GM12878 (cell line): ENCODE data around the gene JAML. TPM values are rescaled to one million over a fixed set of nuclear protein-coding genes. Genes with fewer than 3 reads are reported as not detected.

Experiments
- ATAC-seq: fragments of 200-7000 bp; cut with Tn5 transposase; 3 replicates; pipeline ENCODE4 v1.9.1; 2020; ENCODE audit warnings: mild to moderate bottlenecking, moderate library complexity
- BruUV-seq: library from RNA; stranded (reverse); fragments of 400-500 nt; replicated peaks from 2 replicates; lab custom pipeline; 2021; lab: Mats Ljungman, UMichigan
- CTCF ChIA-PET: fragments of 300-600 bp; sonication (Branson Sonifier 250); formaldehyde crosslinking; extraction: SDS; loops from one replicate; lab custom pipeline; 2021; ENCODE audit warnings: inconsistent platforms; lab: Yijun Ruan, JAX
- POLR2A ChIA-PET: fragments of 350-600 bp; formaldehyde crosslinking; extraction: SDS; loops from one replicate; lab custom pipeline; 2021; ENCODE audit warnings: inconsistent platforms; lab: Charles Lee
- RAD21 ChIA-PET: fragments of 300-600 bp; sonication (Branson Sonifier 250); formaldehyde crosslinking; loops from one replicate; lab custom pipeline; 2023; ENCODE audit warnings: antibody characterized with exemption; ENCODE audit not compliant: unreplicated experiment; lab: Charles Lee
- SMC1A ChIA-PET: fragments of 300-600 bp; sonication (Branson Sonifier 250); formaldehyde crosslinking; loops from one replicate; lab custom pipeline; 2023; ENCODE audit not compliant: unreplicated experiment, uncharacterized antibody; lab: Charles Lee
- DNase-seq: peaks from one replicate; pipeline ENCODE4 v3.0.0-alpha.2; 2011; ENCODE audit warnings: low read depth, low spot score
- FAIRE-seq: peaks from 3 replicates; lab custom pipeline; 2011; peaks lifted over from hg19 to GRCh38; lab: Jason Lieb, UNC
- H2AFZ ChIP-seq: 2 replicates; pipeline ENCODE4 v1.6.0; 2011; ENCODE audit warnings: low read depth, low read length, control low read depth; ENCODE audit not compliant: control insufficient read depth
- H3K27ac ChIP-seq: 2 replicates; pipeline ENCODE4 v1.5.1; 2011; ENCODE audit warnings: control low read depth; ENCODE audit not compliant: control insufficient read depth, insufficient read depth
- H3K27me3 ChIP-seq, 2 experiments: replicated peaks in 1 of 2; 2 replicates each; pipeline versions ENCODE4 v1.6.0 to v1.6.1; 2011; ENCODE audit warnings: low read length in 1 of 2; ENCODE audit not compliant: control insufficient read depth in 2 of 2, insufficient read depth in 2 of 2
- H3K36me3 ChIP-seq, 2 experiments: 2 replicates each; pipeline ENCODE4 v1.5.1; 2011; ENCODE audit warnings: low read length in 1 of 2; ENCODE audit not compliant: control insufficient read depth in 2 of 2, insufficient read depth in 2 of 2
- H3K4me1 ChIP-seq: 2 replicates; pipeline ENCODE4 v1.6.1; 2011; ENCODE audit warnings: mild to moderate bottlenecking, low read length, moderate library complexity, mixed read lengths; ENCODE audit not compliant: control insufficient read depth, insufficient read depth
- H3K4me2 ChIP-seq: 2 replicates; pipeline ENCODE4 v1.6.0; 2011; ENCODE audit warnings: control low read depth; ENCODE audit not compliant: control insufficient read depth, insufficient read depth
- H3K4me3 ChIP-seq: fragments of 200-600 bp; sonication (generic); 2 replicates; pipeline ENCODE4 v1.5.1; 2016
- H3K79me2 ChIP-seq: 2 replicates; pipeline ENCODE4 v1.6.0; 2011; ENCODE audit warnings: low read length; ENCODE audit not compliant: control insufficient read depth, insufficient read depth
- H3K9ac ChIP-seq: 2 replicates; pipeline ENCODE4 v1.8.0; 2011; ENCODE audit warnings: low read length, control low read depth, mixed read lengths; ENCODE audit not compliant: control insufficient read depth, insufficient read depth
- H3K9me3 ChIP-seq: replicated peaks from 3 replicates; pipeline ENCODE4 v1.5.1; 2011; ENCODE audit warnings: mild to moderate bottlenecking, low read length; ENCODE audit not compliant: control insufficient read depth, insufficient read depth
- H4K20me1 ChIP-seq: 2 replicates; pipeline ENCODE4 v1.6.0; 2011; ENCODE audit not compliant: control insufficient read depth, insufficient read depth
- BCL3 ChIP-seq: IDR thresholded peaks from 2 replicates; pipeline ENCODE4 v1.6.1; 2011; ENCODE audit warnings: borderline replicate concordance, low read depth, mild to moderate bottlenecking, moderate library complexity, low read length; ENCODE audit not compliant: insufficient read depth, poor library complexity, severe bottlenecking
- CBX3 ChIP-seq: fragments of 200-600 bp; sonication (generic); IDR thresholded peaks from 2 replicates; pipeline ENCODE4 v1.6.1; 2016; ENCODE audit warnings: low read depth, borderline replicate concordance
- HDAC6 ChIP-seq: fragments of 200-600 bp; sonication (generic); IDR thresholded peaks from one replicate; pipeline ENCODE4 v1.8.0; 2017; ENCODE audit warnings: antibody characterized with exemption; ENCODE audit not compliant: unreplicated experiment
- SKIL ChIP-seq: fragments of 450-650 bp; IDR thresholded peaks from 2 replicates; pipeline ENCODE4 v1.6.1; 2017; ENCODE audit warnings: mild to moderate bottlenecking, low read depth, inconsistent platforms; ENCODE audit not compliant: poor library complexity, severe bottlenecking
- SP1 ChIP-seq: IDR thresholded peaks from one replicate; pipeline ENCODE4 v1.6.1; 2011; ENCODE audit warnings: low read depth, low read length
- SUZ12 ChIP-seq: fragments of 200-600 bp; sonication (generic); IDR thresholded peaks from one replicate; pipeline ENCODE4 v1.6.1; 2018; ENCODE audit warnings: antibody characterized with exemption, mild to moderate bottlenecking; ENCODE audit not compliant: unreplicated experiment
- TCF7 ChIP-seq: IDR thresholded peaks from 2 replicates; pipeline ENCODE4 v1.6.1; 2014; ENCODE audit warnings: antibody characterized with exemption, borderline replicate concordance
- WGBS: methylation state at CpG from one replicate; pipeline ENCODE4 v1.1.6; 2016; ENCODE audit warnings: low lambda C conversion rate; ENCODE audit not compliant: insufficient replicate concordance, insufficient coverage; ENCODE audit errors: missing lambda C conversion rate; 5-methylcytosine and 5-hydroxymethylcytosine counted together
- in situ Hi-C: fragments of 300-500 bp; cut with MboI; formaldehyde crosslinking; loops from 9 replicates; pipeline ENCODE4 v1.14.3; 2018; ENCODE audit warnings: mixed read lengths
- intact Hi-C: fragments of 100-400 bp; cut with micrococcal nuclease; formaldehyde crosslinking; loops from one replicate; pipeline ENCODE4 v1.14.2; 2022; ENCODE audit not compliant: unreplicated experiment
- polyA plus RNA-seq, 11 experiments: library from polyadenylated mRNA; depleted of rRNA in 4 of 11; unstranded in 6 of 11; stranded (reverse) in 5 of 11; fragments of >200 nt; fragmentation: Nextera tagmentation in 4 of 11; fragmentation: Illumina TruSeq in 1 of 11; extraction: Ambion mirVana in 4 of 11; extraction: Trizol in 1 of 11; gene quantifications; 1 replicate in 1 of 11; 2 replicates in 10 of 11; pipeline versions ENCODE4 v1.2.1 to v1.2.3, GENCODE V29; 2011 to 2016; ENCODE audit warnings: inconsistent platforms in 2 of 11, missing spikeins in 2 of 11, low read depth in 1 of 11
- total RNA-seq, 4 experiments: library from RNA; depleted of rRNA in 3 of 4; stranded (reverse); fragments of >200 nt in 3 of 4; fragmentation: Illumina TruSeq in 1 of 4; extraction: Trizol in 1 of 4; gene quantifications; 2 replicates each; pipeline versions ENCODE4 v1.2.1 to v1.2.3, GENCODE V29; 2013 to 2021

JAML gene
- total and polyA plus RNA-seq, 10 of the 15 experiments (the other 5 are each of a cell fraction or from before 2014, with no cell fraction given): 0.60 to 8.1 (median 3.5) TPM

- no peak for ATAC-seq
- no peak overlapping the region for H2AFZ ChIP-seq
- H3K27ac ChIP-seq: no peak overlapping the region
- in situ Hi-C loops (no loop called here), intact Hi-C loops (no loop called here)
- no peak overlapping the region for H3K9ac ChIP-seq
- no peaks in the 10 kb centered on the region; the same call in 1 of the 3 replicates for H3K9me3 ChIP-seq
- TF ChIP-seq SUZ12: no peak
- TF ChIP-seq HDAC6: no peak
- TF ChIP-seq TCF7: no peak
- no peak for TF ChIP-seq BCL3
- no peak for TF ChIP-seq SKIL
- no peak for TF ChIP-seq CBX3
- TF ChIP-seq SP1: no peak
- H3K4me1 ChIP-seq: peaks cover 9% of the 10 kb centered on the region
- no peak overlapping the region for H3K4me2 ChIP-seq
- ChIA-PET POLR2A (interaction anchor here (0.5 kb wide), 1 partner anchor 73 kb away, joined by 3 read pairs; no protein-coding TSS in a partner anchor), RAD21 (interaction anchor here (1.4 to 2.0 kb wide), 2 partner anchors 47 to 65 kb away, joined by 3 to 10 read pairs; no protein-coding TSS in a partner anchor), SMC1A (interaction anchor here (1.0 to 10.2 kb wide), 5 partner anchors 11 to 106 kb away, joined by 3 to 56 read pairs (median 4); partner anchors contain the start of gene MPZL3), CTCF (interaction anchor here (1.0 to 5.3 kb wide), 3 partner anchors 11 to 92 kb away, joined by 3 to 35 read pairs (median 6); partner anchors contain the start of gene MPZL3)
- H3K27me3 ChIP-seq: peaks cover 0 to 13% of the 10 kb centered on the region in 2 experiments; a peak in 1 of 4 replicates
- no peaks in the 10 kb centered on the region for H3K36me3 ChIP-seq
- no peak overlapping the region for H3K4me3 ChIP-seq
- no TSS peak for BruUV-seq
- no peaks in the 10 kb centered on the region for H4K20me1 ChIP-seq
- DNase-seq: no peak
- no peak for FAIRE-seq
- WGBS: 40% methylated on average over 4 of the region's 4 CpGs
- H3K79me2 ChIP-seq: no peaks in the 10 kb centered on the region
Observed at GRCh38 chr11:118263112-118263511, 38.3 kb upstream of the JAML start.
